ENCODE data around the gene NBAS.

- TF ChIP-seq CTCF (IDR thresholded peaks at IDR 0.05; ENCODE audit: low read depth, low read length) (no peak), POLR2A (IDR thresholded peaks at IDR 0.05; ENCODE audit: extremely low read depth, insufficient read length) (no peak)
Observed at GRCh38 chr2:15365411-15365810, 195.7 kb downstream of the NBAS start.
